Mesothelial cell of epicardium (in vitro differentiated cells): ENCODE measurements around the gene TGFB3. TPM values are rescaled to one million over a fixed set of nuclear protein-coding genes. Genes with fewer than 3 reads are reported as not detected.

Source experiments
- DNase-seq, 2 experiments: peaks; one replicate each; pipeline ENCODE4 v3.0.0; 2021; ENCODE audit warnings: low spot score in 2 of 2; ENCODE audit not compliant: unreplicated experiment in 2 of 2
- H3K27ac Mint-ChIP-seq: 2 replicates; pipeline ENCODE4 v1.8.0; 2021; ENCODE audit warnings: mixed read lengths
- H3K27me3 Mint-ChIP-seq: 2 replicates; pipeline ENCODE4 v1.8.0; 2021; ENCODE audit warnings: low read depth, mixed read lengths
- H3K36me3 Mint-ChIP-seq: 2 replicates; pipeline ENCODE4 v1.8.0; 2021; ENCODE audit warnings: mixed read lengths
- H3K4me1 Mint-ChIP-seq: 2 replicates; pipeline ENCODE4 v1.8.0; 2021; ENCODE audit warnings: mixed read lengths
- H3K4me3 Mint-ChIP-seq: 2 replicates; pipeline ENCODE4 v1.8.0; 2021; ENCODE audit warnings: mild to moderate bottlenecking, moderate library complexity, mixed read lengths
- H3K9me3 Mint-ChIP-seq: 2 replicates; pipeline ENCODE4 v1.8.0; 2021; ENCODE audit warnings: mixed read lengths
- CTCF ChIP-seq: fragments of 200-600 bp; sonication (generic); IDR thresholded peaks from one replicate; pipeline ENCODE4 v1.5.0; 2021; ENCODE audit warnings: antibody characterized with exemption; ENCODE audit not compliant: unreplicated experiment
- total RNA-seq: library from RNA; stranded (reverse); gene quantifications from 3 replicates; pipeline ENCODE4 v1.2.1, GENCODE V29; 2021

Gene TGFB3
- total RNA-seq, 1 donor from 2014 or later, result 62.0 TPM

GRCh38 chr14:75987201-75987970, 5.6 kb upstream of the TGFB3 start:
- Mint-ChIP-seq H3K4me3 (peak overlapping the region; percentile 86), H3K27ac (no peak overlapping the region)

GRCh38 chr14:75986439-75986765, 4.6 kb upstream of the TGFB3 start:
- H3K4me3 Mint-ChIP-seq, result peak overlapping the region; percentile 86
- H3K9me3 Mint-ChIP-seq, result no peaks in the 10 kb centered on the region
- H3K4me1 Mint-ChIP-seq, result peaks cover 24% of the 10 kb centered on the region
- DNase-seq, result no peak
- no peaks in the 10 kb centered on the region for H3K27me3 Mint-ChIP-seq
- TF ChIP-seq CTCF, result no peak
- peak overlapping the region; percentile 93 for H3K27ac Mint-ChIP-seq
- H3K36me3 Mint-ChIP-seq, result peaks cover 13% of the 10 kb centered on the region

More at GRCh38 chr14:75987201-75987970, 5.6 kb upstream of the TGFB3 start:
- TF ChIP-seq CTCF, result no peak
- H3K27me3 Mint-ChIP-seq, result no peaks in the 10 kb centered on the region
- peaks cover 20% of the 10 kb centered on the region for H3K36me3 Mint-ChIP-seq
- H3K4me1 Mint-ChIP-seq, result peaks cover 19% of the 10 kb centered on the region
- DNase-seq, result no peak
- H3K9me3 Mint-ChIP-seq, result no peaks in the 10 kb centered on the region

GRCh38 chr14:75985618-75986438, 4.0 kb upstream of the TGFB3 start, which contains the start of gene IFT43:
IFT43 (plus strand) TSS chr14:75985763; CDS start chr14:75985787, 24 bp downstream.
- Mint-ChIP-seq H3K27ac (peak within 1 kb of the TSS; percentile 93), H3K36me3 (peaks cover 13% of the 10 kb centered on the region), H3K27me3 (no peaks in the 10 kb centered on the region), H3K4me1 (peaks cover 30% of the 10 kb centered on the region), H3K4me3 (peak within 1 kb of the TSS; percentile 86), H3K9me3 (no peaks in the 10 kb centered on the region)
- no peak for TF ChIP-seq CTCF
- DNase-seq, result peak; percentile 72 to 86

GRCh38 chr14:75984674-75985073, 2.9 kb upstream of the TGFB3 start:
- peaks cover 3% of the 10 kb centered on the region for H3K36me3 Mint-ChIP-seq
- no peak for TF ChIP-seq CTCF
- H3K27me3 Mint-ChIP-seq, result no peaks in the 10 kb centered on the region
- H3K9me3 Mint-ChIP-seq, result no peaks in the 10 kb centered on the region
- H3K4me1 Mint-ChIP-seq, result peaks cover 41% of the 10 kb centered on the region
- H3K27ac Mint-ChIP-seq, result no peak overlapping the region
- no peak for DNase-seq
- H3K4me3 Mint-ChIP-seq, result peak overlapping the region; percentile 86

GRCh38 chr14:75983019-75983358, 1.2 kb upstream of the TGFB3 start:
- Mint-ChIP-seq H3K9me3 (no peaks in the 10 kb centered on the region), H3K4me1 (peaks cover 56% of the 10 kb centered on the region), H3K36me3 (no peaks in the 10 kb centered on the region), H3K4me3 (peak overlapping the region; percentile 66), H3K27ac (no peak overlapping the region), H3K27me3 (no peaks in the 10 kb centered on the region)
- no peak for TF ChIP-seq CTCF
- no peak for DNase-seq
